ENCODE results near the gene FGD3.

FGD3 gene

DNA sequence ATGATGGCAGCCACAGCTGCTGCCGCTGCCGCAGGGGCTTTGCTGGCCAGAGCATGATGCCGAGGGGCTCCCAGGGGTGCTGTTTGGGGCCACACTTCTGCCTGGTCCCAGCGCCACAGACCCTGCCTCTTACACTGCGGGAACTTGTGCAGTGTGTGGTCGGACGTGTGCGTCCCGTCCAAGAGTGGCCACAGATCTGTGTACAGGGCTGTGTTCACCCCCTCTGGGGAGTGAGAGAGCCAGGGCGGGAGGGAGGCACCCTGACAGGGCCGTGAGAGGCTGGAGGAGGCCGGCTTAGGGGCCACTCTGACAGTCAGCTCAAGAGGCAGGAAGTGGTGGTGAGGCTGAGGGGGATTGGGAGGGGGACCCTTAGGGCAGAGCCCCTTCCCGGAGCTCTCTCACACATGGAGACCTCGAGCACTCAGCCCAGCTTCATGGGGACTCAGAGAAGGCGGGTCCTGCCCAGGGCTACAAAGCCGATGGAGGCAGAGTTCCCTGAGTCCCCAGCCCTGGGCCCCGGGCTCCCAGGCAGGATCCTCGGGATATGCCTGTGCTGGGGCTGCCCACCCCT is 135.6 kb downstream of the FGD3 start:
- no peak for DNase-seq

DNA sequence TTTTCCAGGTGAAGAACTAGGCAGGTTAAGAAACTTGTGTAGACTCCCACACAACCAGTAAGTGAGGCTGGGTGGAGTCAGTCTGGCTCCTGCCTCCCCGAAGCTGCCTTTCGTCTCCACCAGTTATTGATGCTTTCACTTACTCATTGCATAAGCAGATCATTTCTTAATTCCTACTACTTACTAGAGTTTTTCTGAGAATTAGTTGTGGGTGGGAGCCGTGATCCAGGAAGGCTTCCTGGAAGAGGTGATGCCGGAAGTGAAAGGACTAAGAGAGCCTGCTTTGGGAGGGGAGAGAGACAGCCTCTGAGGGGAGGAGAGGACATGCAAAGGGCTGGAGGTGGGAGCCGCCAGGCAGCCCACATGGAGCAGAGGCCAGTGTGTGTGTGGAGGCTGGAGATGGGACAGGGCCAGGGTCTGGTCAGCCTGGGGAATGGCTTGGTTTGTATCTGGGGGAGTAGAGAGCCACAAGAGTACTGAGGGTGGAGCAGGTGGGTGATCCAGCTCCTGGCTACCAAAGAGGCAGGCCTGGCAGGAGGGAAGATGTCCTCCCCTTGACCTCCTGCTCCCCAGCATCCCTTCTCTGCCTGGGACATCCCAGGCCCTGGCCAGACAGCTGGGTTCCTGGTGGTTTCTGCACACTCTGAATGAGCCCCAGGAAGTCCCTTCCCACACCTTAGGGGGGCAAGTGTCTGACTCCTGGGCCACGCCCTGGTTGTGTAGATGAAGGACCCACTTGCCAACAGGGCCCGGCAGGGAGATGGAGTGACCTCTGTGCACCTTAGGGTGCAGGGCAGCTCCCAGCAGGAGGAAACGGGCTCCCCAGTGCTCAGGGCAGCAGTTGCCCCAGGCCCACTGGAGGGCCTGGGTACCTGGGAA is 136.5 kb downstream of the FGD3 start:
- DNase-seq, result no peak

DNA sequence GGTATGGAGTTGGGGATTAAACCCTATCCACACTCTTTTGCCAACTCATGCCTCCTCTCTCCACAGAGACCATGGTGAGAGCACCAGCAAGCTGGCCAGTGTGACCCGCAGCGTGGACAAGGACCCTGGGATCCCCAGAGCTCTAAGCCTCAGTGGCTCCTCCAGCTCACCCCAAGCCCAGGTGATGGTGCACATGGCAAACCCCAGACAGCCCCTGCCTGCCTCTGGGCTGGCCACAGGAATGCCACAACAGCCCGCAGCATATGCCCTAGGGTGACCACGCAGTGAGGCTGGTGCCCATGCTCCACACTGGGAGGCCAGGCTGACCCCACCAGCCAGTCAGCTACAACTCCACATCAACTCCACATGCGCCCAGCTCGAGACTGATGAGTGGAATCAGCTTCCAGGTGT is 137.2 kb downstream of the FGD3 start:
- DNase-seq, result no peak

DNA sequence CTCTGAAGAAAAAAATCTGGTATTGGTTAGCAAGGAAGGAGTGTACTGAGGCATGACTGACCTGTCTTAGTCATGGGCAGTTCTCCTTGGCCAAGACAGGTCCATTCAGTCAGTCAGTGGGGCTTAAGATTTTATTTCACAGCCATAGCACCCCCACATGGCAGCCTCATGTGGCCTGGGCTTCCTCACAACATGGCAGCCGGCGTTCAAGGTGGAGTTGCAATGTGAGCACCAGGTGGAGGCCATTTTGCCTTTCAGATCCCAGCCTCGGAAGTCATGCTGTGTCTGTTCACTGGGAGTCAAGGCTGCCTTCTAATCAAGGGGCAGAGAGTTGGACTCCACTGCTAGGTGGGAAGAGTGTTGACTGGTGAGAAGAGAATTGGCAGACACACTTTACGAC is 138.4 kb downstream of the FGD3 start:
- DNase-seq, result no peak

All from stimulated activated CD4-positive, alpha-beta T cell treated with anti-CD3 and anti-CD28 coated beads, Interleukin-12 subunit alpha, Interleukin-12 subunit beta, amount 100 ng/mL, for 4 hours (primary cell).